ENCODE data around the gene RXFP3. TPM values are rescaled to one million over a fixed set of nuclear protein-coding genes. Genes with fewer than 3 reads are reported as not detected.
A peak's percentile ranks its signal among the peaks of the same experiment; 100 is the strongest.

RXFP3 gene
- total RNA-seq, 4 donors from 2014 or later, result not detected

GRCh38 chr5:33891446-33891787, 44.8 kb upstream of the RXFP3 start:
- Histone ChIP-seq H3K27me3 (no peaks in the 10 kb centered on the region), H3K9me3 (no peaks in the 10 kb centered on the region), H3K4me1 (peaks cover 3 to 65% (median 28%) of the 10 kb centered on the region in 3 donors), H3K36me3 (no peaks in the 10 kb centered on the region), H3K27ac (peak overlapping the region in 3 of 4 donors; percentile 77 to 81 (median 79)), H3K4me3 (peak overlapping the region; percentile 36 to 58)
- WGBS, 2 donors (ENCODE audit: low coverage in 1 of 2), result 2% methylated on average over 6 of the region's 6 CpGs; no CpG with 5 or more reads in 1 of the 2 donors
- no peak for ATAC-seq
- no peak for TF ChIP-seq POLR2A (IDR thresholded peaks at IDR 0.05)
- TF ChIP-seq, protein P1, sequence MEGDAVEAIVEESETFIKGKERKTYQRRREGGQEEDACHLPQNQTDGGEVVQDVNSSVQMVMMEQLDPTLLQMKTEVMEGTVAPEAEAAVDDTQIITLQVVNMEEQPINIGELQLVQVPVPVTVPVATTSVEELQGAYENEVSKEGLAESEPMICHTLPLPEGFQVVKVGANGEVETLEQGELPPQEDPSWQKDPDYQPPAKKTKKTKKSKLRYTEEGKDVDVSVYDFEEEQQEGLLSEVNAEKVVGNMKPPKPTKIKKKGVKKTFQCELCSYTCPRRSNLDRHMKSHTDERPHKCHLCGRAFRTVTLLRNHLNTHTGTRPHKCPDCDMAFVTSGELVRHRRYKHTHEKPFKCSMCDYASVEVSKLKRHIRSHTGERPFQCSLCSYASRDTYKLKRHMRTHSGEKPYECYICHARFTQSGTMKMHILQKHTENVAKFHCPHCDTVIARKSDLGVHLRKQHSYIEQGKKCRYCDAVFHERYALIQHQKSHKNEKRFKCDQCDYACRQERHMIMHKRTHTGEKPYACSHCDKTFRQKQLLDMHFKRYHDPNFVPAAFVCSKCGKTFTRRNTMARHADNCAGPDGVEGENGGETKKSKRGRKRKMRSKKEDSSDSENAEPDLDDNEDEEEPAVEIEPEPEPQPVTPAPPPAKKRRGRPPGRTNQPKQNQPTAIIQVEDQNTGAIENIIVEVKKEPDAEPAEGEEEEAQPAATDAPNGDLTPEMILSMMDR (IDR thresholded peaks at IDR 0.05), result no peak
- TF ChIP-seq EP300 (IDR thresholded peaks at IDR 0.05), result no peak
- TF ChIP-seq POLR2AphosphoS5 (IDR thresholded peaks at IDR 0.05), result no peak

GRCh38 chr5:33891788-33892619, 44.2 kb upstream of the RXFP3 start, which contains the start of gene ADAMTS12:
TSS of gene ADAMTS12 (minus strand) at chr5:33891990. CDS start at chr5:33891856, 134 bp downstream.
- TF ChIP-seq POLR2A (IDR thresholded peaks at IDR 0.05) (no peak), POLR2AphosphoS5 (IDR thresholded peaks at IDR 0.05) (no peak), EP300 (IDR thresholded peaks at IDR 0.05) (no peak)
- TF ChIP-seq, protein P1 (IDR thresholded peaks at IDR 0.05), result no peak
- H3K4me3 ChIP-seq, result peak within 1 kb of the TSS; percentile 36 to 58
- no peaks in the 10 kb centered on the region for H3K27me3 ChIP-seq
- peak; percentile 73 for ATAC-seq
- H3K27ac ChIP-seq, result peak within 1 kb of the TSS; percentile 8 to 81 (median 78)
- WGBS, 2 donors (ENCODE audit: low coverage in 1 of 2), result 0% methylated on average over 8 to 18 of the region's 45 CpGs
- H3K9me3 ChIP-seq, result no peaks in the 10 kb centered on the region
- no peaks in the 10 kb centered on the region for H3K36me3 ChIP-seq
- peaks cover 3 to 59% (median 28%) of the 10 kb centered on the region in 3 donors for H3K4me1 ChIP-seq

DNA sequence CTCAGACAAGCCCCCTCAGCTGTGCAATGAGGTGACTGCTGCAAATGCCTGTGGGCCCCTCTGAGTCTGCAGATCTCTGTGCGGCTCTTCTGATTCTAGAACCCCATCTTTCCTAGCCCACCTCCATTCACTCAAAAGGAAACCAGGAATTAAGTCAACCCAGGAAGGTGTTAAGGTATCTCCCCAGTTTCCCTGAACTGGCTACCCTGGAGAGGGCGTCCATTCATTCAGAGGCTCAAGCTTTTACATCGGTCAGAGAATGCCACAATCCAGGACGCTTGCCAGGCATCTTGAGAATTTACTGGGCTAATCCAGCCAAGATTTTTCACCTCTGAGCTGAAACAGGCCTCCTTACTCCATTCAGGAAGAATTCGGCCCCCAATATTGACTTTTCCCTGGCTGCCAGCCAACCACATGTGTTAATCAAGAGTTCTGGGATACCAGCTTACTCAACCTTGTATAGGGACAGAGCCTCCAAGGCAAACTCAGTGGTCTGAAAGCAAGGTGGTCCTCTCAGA, 43.5 kb upstream of the RXFP3 start:
- H3K9me3 ChIP-seq, result no peaks in the 10 kb centered on the region
- WGBS, 2 donors (ENCODE audit: low coverage in 1 of 2), result 28 to 38% methylated on average over 2 to 4 of the region's 5 CpGs
- peak overlapping the region in 3 of 4 donors; percentile 77 to 81 (median 79) for H3K27ac ChIP-seq
- peaks cover 3 to 52% (median 28%) of the 10 kb centered on the region in 3 donors for H3K4me1 ChIP-seq
- no peak for TF ChIP-seq POLR2A (IDR thresholded peaks at IDR 0.05)
- TF ChIP-seq, protein P1 (IDR thresholded peaks at IDR 0.05), result no peak
- TF ChIP-seq EP300 (IDR thresholded peaks at IDR 0.05), result no peak
- peak; percentile 65 for TF ChIP-seq POLR2AphosphoS5 (IDR thresholded peaks at IDR 0.05)
- ATAC-seq, result peak; percentile 56
- H3K4me3 ChIP-seq, result peak overlapping the region in 1 of 2 donors; percentile 58
- H3K27me3 ChIP-seq, result no peaks in the 10 kb centered on the region
- no peaks in the 10 kb centered on the region for H3K36me3 ChIP-seq

DNA sequence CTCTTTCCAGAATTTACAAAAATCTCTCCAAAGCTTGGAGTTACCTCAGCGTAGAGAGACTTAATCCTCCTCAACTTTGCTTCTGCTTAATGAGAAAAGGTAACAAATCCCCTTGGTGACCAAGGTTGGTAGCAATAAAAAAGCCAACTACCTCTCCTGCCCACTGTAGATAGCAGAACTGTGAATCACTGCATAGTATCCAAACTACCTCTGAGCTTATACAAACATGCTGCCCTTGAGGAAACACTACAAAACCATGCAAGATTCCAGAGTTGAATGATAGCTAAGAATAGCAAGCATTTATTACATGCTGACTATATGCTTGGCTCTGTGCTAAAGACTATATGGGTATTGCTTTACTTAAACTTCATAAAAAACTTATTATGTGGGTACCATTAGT, 41.6 kb upstream of the RXFP3 start:
- ATAC-seq, result no peak
- H3K27me3 ChIP-seq, result no peaks in the 10 kb centered on the region
- peaks cover 3 to 35% (median 25%) of the 10 kb centered on the region in 3 donors for H3K4me1 ChIP-seq
- TF ChIP-seq EP300 (IDR thresholded peaks at IDR 0.05), result no peak
- no peak for TF ChIP-seq POLR2A (IDR thresholded peaks at IDR 0.05)
- TF ChIP-seq, protein P1 (IDR thresholded peaks at IDR 0.05), result no peak
- no peak for TF ChIP-seq POLR2AphosphoS5 (IDR thresholded peaks at IDR 0.05)
- no peak overlapping the region for H3K27ac ChIP-seq
- 100% methylated on average over 1 of the region's 1 CpG; no CpG with 5 or more reads in 1 of the 2 donors for WGBS, 2 donors (ENCODE audit: low coverage in 1 of 2)
- no peak overlapping the region for H3K4me3 ChIP-seq
- no peaks in the 10 kb centered on the region for H3K9me3 ChIP-seq
- H3K36me3 ChIP-seq, result no peaks in the 10 kb centered on the region

Measured in gastroesophageal sphincter (tissue), 4 donors.